Neural progenitor cell (in vitro differentiated cells): Measurements from ENCODE around the gene ADAMTS19.

Experiments
- EZH2phosphoT487 ChIP-seq: fragments of 200-600 bp; sonication (generic); IDR thresholded peaks from 2 replicates; pipeline ENCODE4 v1.6.1; 2017; ENCODE audit warnings: antibody characterized with exemption
- TF ChIP-seq, protein P1 (sequence below): fragments of 200-600 bp; sonication (generic); IDR thresholded peaks from 2 replicates; pipeline ENCODE4 v1.5.1; 2017; ENCODE audit warnings: antibody characterized with exemption, mild to moderate bottlenecking

GRCh38 chr5:129410488-129410887 is 49.6 kb upstream of the ADAMTS19 start:
- TF ChIP-seq, protein P1, sequence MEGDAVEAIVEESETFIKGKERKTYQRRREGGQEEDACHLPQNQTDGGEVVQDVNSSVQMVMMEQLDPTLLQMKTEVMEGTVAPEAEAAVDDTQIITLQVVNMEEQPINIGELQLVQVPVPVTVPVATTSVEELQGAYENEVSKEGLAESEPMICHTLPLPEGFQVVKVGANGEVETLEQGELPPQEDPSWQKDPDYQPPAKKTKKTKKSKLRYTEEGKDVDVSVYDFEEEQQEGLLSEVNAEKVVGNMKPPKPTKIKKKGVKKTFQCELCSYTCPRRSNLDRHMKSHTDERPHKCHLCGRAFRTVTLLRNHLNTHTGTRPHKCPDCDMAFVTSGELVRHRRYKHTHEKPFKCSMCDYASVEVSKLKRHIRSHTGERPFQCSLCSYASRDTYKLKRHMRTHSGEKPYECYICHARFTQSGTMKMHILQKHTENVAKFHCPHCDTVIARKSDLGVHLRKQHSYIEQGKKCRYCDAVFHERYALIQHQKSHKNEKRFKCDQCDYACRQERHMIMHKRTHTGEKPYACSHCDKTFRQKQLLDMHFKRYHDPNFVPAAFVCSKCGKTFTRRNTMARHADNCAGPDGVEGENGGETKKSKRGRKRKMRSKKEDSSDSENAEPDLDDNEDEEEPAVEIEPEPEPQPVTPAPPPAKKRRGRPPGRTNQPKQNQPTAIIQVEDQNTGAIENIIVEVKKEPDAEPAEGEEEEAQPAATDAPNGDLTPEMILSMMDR = no peak
- no peak for TF ChIP-seq EZH2phosphoT487
